Parathyroid adenoma (tissue), 2 donors: ENCODE results near the gene LAIR1.
"Not testable (repeated sequence)": the region's sequence is repeated elsewhere in the genome, so short reads cannot be mapped to it uniquely, and the experiment has no call there.

Experiments
- H2AFZ ChIP-seq: fragments of 300-600 bp; sonication (generic); one replicate; pipeline ENCODE4 v1.7.0; 2017; ENCODE audit warnings: antibody characterized with exemption, mild to moderate bottlenecking
- H3K27ac ChIP-seq: fragments of 300-600 bp; sonication (generic); one replicate; pipeline ENCODE4 v1.7.0; 2017
- H3K27me3 ChIP-seq: fragments of 300-600 bp; sonication (generic); one replicate; pipeline ENCODE4 v1.7.0; 2017; ENCODE audit warnings: low read length; ENCODE audit not compliant: control insufficient read depth, insufficient read depth
- H3K36me3 ChIP-seq: fragments of 300-600 bp; sonication (generic); one replicate; pipeline ENCODE4 v1.7.0; 2017; ENCODE audit warnings: low read length; ENCODE audit not compliant: control insufficient read depth, insufficient read depth
- H3K4me1 ChIP-seq: fragments of 300-600 bp; sonication (generic); one replicate; pipeline ENCODE4 v1.7.0; 2017; ENCODE audit warnings: control low read depth
- H3K4me2 ChIP-seq: fragments of 300-600 bp; sonication (generic); one replicate; pipeline ENCODE4 v1.7.0; 2017; ENCODE audit warnings: low read length
- H3K4me3 ChIP-seq: fragments of 300-600 bp; sonication (generic); one replicate; pipeline ENCODE4 v1.7.0; 2017; ENCODE audit warnings: low read depth, low read length
- H3K79me2 ChIP-seq: fragments of 300-600 bp; sonication (generic); one replicate; pipeline ENCODE4 v1.7.0; 2017; ENCODE audit warnings: control low read depth
- H3K9ac ChIP-seq: fragments of 300-600 bp; sonication (generic); one replicate; pipeline ENCODE4 v1.7.0; 2017; ENCODE audit warnings: mild to moderate bottlenecking
- H3K9me3 ChIP-seq: fragments of 300-600 bp; sonication (generic); one replicate; pipeline ENCODE4 v1.7.0; 2017; ENCODE audit warnings: low read length; ENCODE audit not compliant: control insufficient read depth
- TF ChIP-seq, protein P1 (sequence below): fragments of 300-600 bp; sonication (generic); IDR thresholded peaks from one replicate; pipeline ENCODE4 v1.7.0; 2017; ENCODE audit warnings: antibody characterized with exemption, mild to moderate bottlenecking
- donor health status: primary hyperparathyroidism.

LAIR1 gene

DNA sequence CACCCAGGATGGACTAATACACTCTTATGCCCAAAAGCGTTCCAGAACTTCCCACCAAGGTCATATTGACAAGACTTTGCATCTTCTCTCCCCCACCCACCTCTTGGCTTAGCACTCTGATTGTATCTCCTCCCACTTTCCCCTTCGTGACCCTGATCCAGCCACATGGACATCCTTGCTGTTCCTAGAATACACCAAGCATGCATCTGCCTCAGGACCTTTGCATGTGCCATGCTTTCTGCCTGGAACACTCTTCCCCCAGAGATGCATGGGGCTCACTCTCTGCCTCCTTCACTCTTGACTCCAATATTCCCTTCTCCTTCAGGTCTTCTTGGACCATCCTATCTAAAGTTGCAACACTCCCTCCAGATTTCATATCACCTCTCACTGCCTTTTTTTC is 16.2 kb upstream of the LAIR1 start:
- H3K36me3 ChIP-seq, result no peaks in the 10 kb centered on the region
- H3K4me3 ChIP-seq, result no peak overlapping the region
- TF ChIP-seq, protein P1, sequence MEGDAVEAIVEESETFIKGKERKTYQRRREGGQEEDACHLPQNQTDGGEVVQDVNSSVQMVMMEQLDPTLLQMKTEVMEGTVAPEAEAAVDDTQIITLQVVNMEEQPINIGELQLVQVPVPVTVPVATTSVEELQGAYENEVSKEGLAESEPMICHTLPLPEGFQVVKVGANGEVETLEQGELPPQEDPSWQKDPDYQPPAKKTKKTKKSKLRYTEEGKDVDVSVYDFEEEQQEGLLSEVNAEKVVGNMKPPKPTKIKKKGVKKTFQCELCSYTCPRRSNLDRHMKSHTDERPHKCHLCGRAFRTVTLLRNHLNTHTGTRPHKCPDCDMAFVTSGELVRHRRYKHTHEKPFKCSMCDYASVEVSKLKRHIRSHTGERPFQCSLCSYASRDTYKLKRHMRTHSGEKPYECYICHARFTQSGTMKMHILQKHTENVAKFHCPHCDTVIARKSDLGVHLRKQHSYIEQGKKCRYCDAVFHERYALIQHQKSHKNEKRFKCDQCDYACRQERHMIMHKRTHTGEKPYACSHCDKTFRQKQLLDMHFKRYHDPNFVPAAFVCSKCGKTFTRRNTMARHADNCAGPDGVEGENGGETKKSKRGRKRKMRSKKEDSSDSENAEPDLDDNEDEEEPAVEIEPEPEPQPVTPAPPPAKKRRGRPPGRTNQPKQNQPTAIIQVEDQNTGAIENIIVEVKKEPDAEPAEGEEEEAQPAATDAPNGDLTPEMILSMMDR, result no peak
- H3K79me2 ChIP-seq, result no peaks in the 10 kb centered on the region
- no peak overlapping the region for H3K4me2 ChIP-seq
- H3K4me1 ChIP-seq, result no peaks in the 10 kb centered on the region
- no peak overlapping the region for H3K27ac ChIP-seq
- H3K9me3 ChIP-seq, result no peaks in the 10 kb centered on the region
- no peaks in the 10 kb centered on the region for H3K27me3 ChIP-seq
- H3K9ac ChIP-seq, result no peak overlapping the region
- no peak overlapping the region for H2AFZ ChIP-seq

DNA sequence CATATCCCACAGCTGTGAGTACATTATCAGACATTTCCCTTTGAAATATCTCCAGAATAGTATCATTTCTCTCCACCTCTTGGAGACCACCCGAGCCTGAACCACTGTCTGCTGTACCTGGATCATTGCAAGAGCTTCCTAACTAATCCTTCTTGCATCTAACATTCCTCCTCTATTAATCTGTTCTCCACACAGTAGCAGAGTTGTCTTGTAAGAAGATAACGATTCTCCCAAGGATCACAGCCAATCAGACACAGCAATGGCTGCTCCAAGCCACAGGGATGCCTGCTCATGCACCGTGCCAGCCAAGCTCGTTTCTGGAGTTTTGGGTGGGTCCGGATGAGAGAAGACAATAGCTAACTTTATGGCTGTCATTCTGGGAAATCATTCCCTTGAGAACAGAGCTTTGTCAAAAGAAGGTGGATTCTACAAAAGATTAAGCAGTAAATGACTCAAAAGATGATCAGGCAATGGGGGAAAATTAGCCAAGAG is 14.5 kb upstream of the LAIR1 start:
- no peak overlapping the region for H3K4me2 ChIP-seq
- no peak overlapping the region for H3K27ac ChIP-seq
- H3K36me3 ChIP-seq, result no peaks in the 10 kb centered on the region
- H2AFZ ChIP-seq, result no peak overlapping the region
- no peaks in the 10 kb centered on the region for H3K9me3 ChIP-seq
- no peak overlapping the region for H3K9ac ChIP-seq
- no peak overlapping the region for H3K4me3 ChIP-seq
- H3K79me2 ChIP-seq, result no peaks in the 10 kb centered on the region
- TF ChIP-seq, protein P1, result no peak
- H3K4me1 ChIP-seq, result no peaks in the 10 kb centered on the region
- no peaks in the 10 kb centered on the region for H3K27me3 ChIP-seq

GRCh38 chr19:54376610-54377285 is 12.0 kb upstream of the LAIR1 start:
- Histone ChIP-seq H3K36me3 (no peaks in the 10 kb centered on the region), H2AFZ (no peak overlapping the region), H3K4me3 (no peak overlapping the region), H3K9me3 (no peaks in the 10 kb centered on the region), H3K27ac (no peak overlapping the region), H3K27me3 (no peaks in the 10 kb centered on the region), H3K4me2 (no peak overlapping the region), H3K9ac (no peak overlapping the region), H3K4me1 (no peaks in the 10 kb centered on the region), H3K79me2 (no peaks in the 10 kb centered on the region)
- TF ChIP-seq, protein P1, result no peak

- not testable (repeated sequence) for H3K9ac ChIP-seq, H3K9me3 ChIP-seq, H3K4me2 ChIP-seq, H3K36me3 ChIP-seq, H3K27ac ChIP-seq, H3K4me1 ChIP-seq, H3K27me3 ChIP-seq, H3K4me3 ChIP-seq, H2AFZ ChIP-seq, H3K79me2 ChIP-seq
Measured at GRCh38 chr19:54375181-54375938, 10.6 kb upstream of the LAIR1 start.

DNA sequence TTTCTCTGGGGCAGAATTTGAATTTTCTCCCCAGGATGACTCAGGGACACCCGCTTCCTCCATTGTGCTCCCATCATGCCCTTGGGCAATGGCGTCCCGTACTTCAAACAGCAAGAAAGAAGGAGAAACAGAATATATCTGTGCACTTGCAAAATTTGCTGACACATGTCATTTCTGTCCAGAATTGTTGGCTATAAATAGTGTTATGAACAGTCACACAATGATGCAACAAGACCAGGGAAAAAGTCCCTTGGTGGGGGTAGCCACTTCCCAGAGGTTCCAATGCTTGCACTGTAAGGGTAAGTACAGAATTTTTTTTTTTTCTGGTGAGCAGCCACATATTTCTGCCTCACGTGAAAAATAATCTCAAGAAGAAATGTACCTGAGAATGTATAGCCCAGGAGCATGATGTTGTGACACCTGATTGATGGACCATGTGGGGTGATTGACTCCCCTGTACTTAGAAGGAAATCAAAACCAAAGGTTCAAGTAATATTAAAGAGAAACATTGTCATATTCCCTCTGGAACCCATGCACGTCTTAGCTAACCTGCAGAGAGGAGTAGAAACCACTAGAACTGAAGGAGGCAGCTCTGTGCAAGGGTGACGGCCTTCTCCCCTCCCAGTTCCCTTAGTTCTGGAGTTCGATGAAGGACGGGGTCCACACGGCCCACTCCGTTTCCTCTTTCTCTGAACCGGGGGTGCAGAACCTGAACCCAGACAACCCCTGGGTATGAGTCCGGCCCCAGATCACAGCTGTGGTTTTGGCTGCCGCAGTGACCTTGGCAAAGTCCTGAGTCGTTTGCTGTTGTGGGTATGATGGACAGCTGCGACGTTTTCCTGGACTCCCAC is 9.3 kb upstream of the LAIR1 start:
- no peaks in the 10 kb centered on the region for H3K27me3 ChIP-seq
- H3K4me1 ChIP-seq, result no peaks in the 10 kb centered on the region
- no peaks in the 10 kb centered on the region for H3K79me2 ChIP-seq
- no peak overlapping the region for H3K27ac ChIP-seq
- no peak overlapping the region for H3K4me3 ChIP-seq
- H3K4me2 ChIP-seq, result no peak overlapping the region
- H3K9me3 ChIP-seq, result no peaks in the 10 kb centered on the region
- no peak overlapping the region for H2AFZ ChIP-seq
- H3K36me3 ChIP-seq, result no peaks in the 10 kb centered on the region
- H3K9ac ChIP-seq, result no peak overlapping the region
- TF ChIP-seq, protein P1, result no peak

DNA sequence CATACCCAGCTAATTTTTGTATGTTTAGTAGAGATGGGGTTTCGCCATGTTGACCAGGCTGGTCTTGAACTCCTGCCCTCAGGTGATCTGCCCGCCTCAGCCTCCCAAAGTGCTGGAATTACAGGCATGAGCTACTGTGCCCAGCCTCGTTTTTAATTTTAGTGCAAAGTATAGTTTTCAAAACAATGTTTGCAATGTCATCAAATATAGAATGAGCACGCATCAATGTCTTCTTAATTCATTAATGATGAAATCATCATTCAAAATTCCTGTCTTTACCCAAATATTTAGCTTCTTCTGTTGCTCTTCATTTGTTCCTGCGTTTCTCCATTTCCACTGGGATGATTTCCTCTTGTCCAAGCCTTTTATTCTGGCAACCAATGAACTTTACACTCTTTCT is 6.7 kb upstream of the LAIR1 start:
- not testable (repeated sequence) for H3K27ac ChIP-seq

GRCh38 chr19:54370434-54370796 is 5.7 kb upstream of the LAIR1 start:
- not testable (repeated sequence) for H3K79me2 ChIP-seq, H3K36me3 ChIP-seq, H3K4me1 ChIP-seq, H3K9me3 ChIP-seq, H3K4me3 ChIP-seq, H2AFZ ChIP-seq, H3K27me3 ChIP-seq, H3K9ac ChIP-seq, H3K4me2 ChIP-seq, H3K27ac ChIP-seq

More for the DNA sequence above, 6.7 kb upstream of the LAIR1 start:
- not testable (repeated sequence) for H3K4me1 ChIP-seq, H3K36me3 ChIP-seq, H2AFZ ChIP-seq, H3K4me2 ChIP-seq, H3K79me2 ChIP-seq, H3K27me3 ChIP-seq, H3K4me3 ChIP-seq, H3K9ac ChIP-seq, H3K9me3 ChIP-seq
